Measurements from ENCODE around the gene ZRANB1. TPM values are rescaled to one million over a fixed set of nuclear protein-coding genes. Genes with fewer than 3 reads are reported as not detected.

ZRANB1 gene
- total RNA-seq, 1 donor from 2014 or later, result 21.8 TPM

DNA sequence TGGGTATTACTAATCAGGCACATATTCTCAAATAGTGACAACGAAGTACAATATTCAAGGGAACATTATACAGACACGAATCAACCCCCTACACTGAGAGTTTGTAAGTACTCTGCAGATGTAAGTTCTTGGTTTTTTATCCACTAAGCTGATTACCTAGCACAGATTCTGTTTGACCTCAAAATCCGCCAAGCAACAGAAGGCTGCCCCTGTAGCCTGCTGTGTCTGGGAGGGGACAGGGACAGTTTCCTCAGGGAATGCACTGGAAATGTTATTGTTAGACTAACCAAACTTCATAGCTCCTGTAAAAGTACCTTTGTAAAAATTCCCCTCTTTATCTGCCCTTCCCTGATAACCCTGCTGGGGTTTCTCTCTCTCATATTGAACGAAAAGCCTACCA lies 45.2 kb upstream of the ZRANB1 start:
- H3K36me3 ChIP-seq, result no peaks in the 10 kb centered on the region
- H3K36me3 Mint-ChIP-seq, result no peaks in the 10 kb centered on the region
- H3K27ac ChIP-seq, result peak overlapping the region; percentile 88
- no peak overlapping the region for H3K9ac ChIP-seq
- no peaks in the 10 kb centered on the region for H3K9me3 Mint-ChIP-seq
- peak overlapping the region; percentile 25 for H3K27ac Mint-ChIP-seq
- no peaks in the 10 kb centered on the region for H3K79me2 ChIP-seq (ENCODE audit: low read depth)
- peaks cover 17% of the 10 kb centered on the region for H3K4me1 ChIP-seq
- H3K4me3 ChIP-seq, result no peak overlapping the region
- H4K20me1 ChIP-seq (ENCODE audit: low read depth), result no peaks in the 10 kb centered on the region
- H2AFZ ChIP-seq (replicated peaks), result no peak overlapping the region
- H3K4me1 Mint-ChIP-seq, result peaks cover 14% of the 10 kb centered on the region
- H3K27me3 Mint-ChIP-seq (ENCODE audit: insufficient read depth, low read depth), result peaks cover 3% of the 10 kb centered on the region
- peaks cover 16% of the 10 kb centered on the region for H3F3A ChIP-seq (ENCODE audit: low read depth)
- TF ChIP-seq, protein P1, sequence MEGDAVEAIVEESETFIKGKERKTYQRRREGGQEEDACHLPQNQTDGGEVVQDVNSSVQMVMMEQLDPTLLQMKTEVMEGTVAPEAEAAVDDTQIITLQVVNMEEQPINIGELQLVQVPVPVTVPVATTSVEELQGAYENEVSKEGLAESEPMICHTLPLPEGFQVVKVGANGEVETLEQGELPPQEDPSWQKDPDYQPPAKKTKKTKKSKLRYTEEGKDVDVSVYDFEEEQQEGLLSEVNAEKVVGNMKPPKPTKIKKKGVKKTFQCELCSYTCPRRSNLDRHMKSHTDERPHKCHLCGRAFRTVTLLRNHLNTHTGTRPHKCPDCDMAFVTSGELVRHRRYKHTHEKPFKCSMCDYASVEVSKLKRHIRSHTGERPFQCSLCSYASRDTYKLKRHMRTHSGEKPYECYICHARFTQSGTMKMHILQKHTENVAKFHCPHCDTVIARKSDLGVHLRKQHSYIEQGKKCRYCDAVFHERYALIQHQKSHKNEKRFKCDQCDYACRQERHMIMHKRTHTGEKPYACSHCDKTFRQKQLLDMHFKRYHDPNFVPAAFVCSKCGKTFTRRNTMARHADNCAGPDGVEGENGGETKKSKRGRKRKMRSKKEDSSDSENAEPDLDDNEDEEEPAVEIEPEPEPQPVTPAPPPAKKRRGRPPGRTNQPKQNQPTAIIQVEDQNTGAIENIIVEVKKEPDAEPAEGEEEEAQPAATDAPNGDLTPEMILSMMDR (IDR thresholded peaks at IDR 0.05), result no peak
- TF ChIP-seq EZH2phosphoT487 (IDR thresholded peaks at IDR 0.05) (no peak), EZH2 (IDR thresholded peaks at IDR 0.05) (no peak)
- H3K9me3 ChIP-seq (ENCODE audit: low read depth), result no peaks in the 10 kb centered on the region
- peak; percentile 67 for DNase-seq (ENCODE audit: low spot score)
- no peak overlapping the region for H3K4me3 Mint-ChIP-seq
- H3K27me3 ChIP-seq, result no peaks in the 10 kb centered on the region
- H3K4me2 ChIP-seq, result peak overlapping the region; percentile 65

GRCh38 chr10:124898471-124898870 lies 43.5 kb upstream of the ZRANB1 start:
- no peak for DNase-seq (ENCODE audit: low spot score)
- H3K36me3 ChIP-seq, result no peaks in the 10 kb centered on the region
- H4K20me1 ChIP-seq (ENCODE audit: low read depth), result no peaks in the 10 kb centered on the region
- no peaks in the 10 kb centered on the region for H3K9me3 ChIP-seq (ENCODE audit: low read depth)
- no peaks in the 10 kb centered on the region for H3K79me2 ChIP-seq (ENCODE audit: low read depth)
- H3K27me3 ChIP-seq, result no peaks in the 10 kb centered on the region
- H3K4me3 Mint-ChIP-seq, result no peak overlapping the region
- TF ChIP-seq EZH2 (IDR thresholded peaks at IDR 0.05), result no peak
- no peak for TF ChIP-seq EZH2phosphoT487 (IDR thresholded peaks at IDR 0.05)
- TF ChIP-seq, protein P1 (IDR thresholded peaks at IDR 0.05), result no peak
- peaks cover 17% of the 10 kb centered on the region for H3K4me1 ChIP-seq
- no peak overlapping the region for H3K27ac ChIP-seq
- no peak overlapping the region for H3K4me2 ChIP-seq
- H3F3A ChIP-seq (ENCODE audit: low read depth), result peaks cover 16% of the 10 kb centered on the region
- H3K9me3 Mint-ChIP-seq, result no peaks in the 10 kb centered on the region
- H3K9ac ChIP-seq, result no peak overlapping the region
- H2AFZ ChIP-seq (replicated peaks), result no peak overlapping the region
- no peak overlapping the region for H3K27ac Mint-ChIP-seq
- no peak overlapping the region for H3K4me3 ChIP-seq
- no peaks in the 10 kb centered on the region for H3K36me3 Mint-ChIP-seq
- H3K4me1 Mint-ChIP-seq, result peaks cover 20% of the 10 kb centered on the region
- H3K27me3 Mint-ChIP-seq (ENCODE audit: insufficient read depth, low read depth), result peaks cover 2% of the 10 kb centered on the region

DNA sequence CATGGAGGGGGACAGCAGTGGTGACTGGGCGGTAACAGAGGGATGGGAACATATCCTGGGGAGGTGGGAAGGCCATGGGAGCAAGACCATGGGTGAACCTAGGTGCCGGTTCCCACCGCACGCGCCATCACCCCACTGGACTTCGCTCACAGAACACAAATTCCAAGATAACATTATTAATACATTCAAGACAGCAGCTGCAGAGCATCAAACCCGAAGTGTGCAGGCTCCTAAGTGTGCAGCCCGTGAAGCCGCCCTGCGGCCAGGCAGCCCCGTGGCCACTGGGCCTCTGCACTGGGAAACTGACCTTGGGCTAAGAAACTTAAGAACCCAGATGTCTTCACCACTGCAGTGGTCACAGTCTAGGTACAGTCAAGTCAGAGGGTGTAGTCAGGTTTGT lies 42.8 kb upstream of the ZRANB1 start:
- Mint-ChIP-seq H3K9me3 (no peaks in the 10 kb centered on the region), H3K27ac (peak overlapping the region; percentile 13), H3K4me3 (peak overlapping the region; percentile 11), H3K4me1 (peaks cover 20% of the 10 kb centered on the region), H3K36me3 (no peaks in the 10 kb centered on the region), H3K27me3 (ENCODE audit: insufficient read depth, low read depth) (peaks cover 4% of the 10 kb centered on the region)
- H3K36me3 ChIP-seq, result no peaks in the 10 kb centered on the region
- TF ChIP-seq, protein P1 (IDR thresholded peaks at IDR 0.05), result no peak
- no peak for TF ChIP-seq EZH2phosphoT487 (IDR thresholded peaks at IDR 0.05)
- no peak for TF ChIP-seq EZH2 (IDR thresholded peaks at IDR 0.05)
- no peak overlapping the region for H3K4me2 ChIP-seq
- H3K27ac ChIP-seq, result no peak overlapping the region
- no peak overlapping the region for H3K9ac ChIP-seq
- H3K79me2 ChIP-seq (ENCODE audit: low read depth), result no peaks in the 10 kb centered on the region
- peaks cover 16% of the 10 kb centered on the region for H3F3A ChIP-seq (ENCODE audit: low read depth)
- no peaks in the 10 kb centered on the region for H3K27me3 ChIP-seq
- DNase-seq (ENCODE audit: low spot score), result no peak
- no peak overlapping the region for H3K4me3 ChIP-seq
- peaks cover 17% of the 10 kb centered on the region for H3K4me1 ChIP-seq
- no peaks in the 10 kb centered on the region for H4K20me1 ChIP-seq (ENCODE audit: low read depth)
- no peak overlapping the region for H2AFZ ChIP-seq (replicated peaks)
- no peaks in the 10 kb centered on the region for H3K9me3 ChIP-seq (ENCODE audit: low read depth)

Data from neural progenitor cell (in vitro differentiated cells).